SJSA1 (cell line): ENCODE data around the gene PAPPA. TPM values are rescaled to one million over a fixed set of nuclear protein-coding genes. Genes with fewer than 3 reads are reported as not detected.

Experiments used
- DNase-seq, 2 experiments: peaks; one replicate each; pipeline ENCODE4 v3.0.0-alpha.2; 2015 to 2020; ENCODE audit warnings: low spot score in 2 of 2, low read depth in 1 of 2
- H3K27ac ChIP-seq: fragments of 250-450 bp; sonication (Bioruptor Pico); 2 replicates; pipeline ENCODE4 v1.5.1; 2020; ENCODE audit warnings: mild to moderate bottlenecking, moderate library complexity
- H3K27me3 ChIP-seq: fragments of 250-450 bp; sonication (Bioruptor Pico); replicated peaks from 2 replicates; pipeline ENCODE4 v1.5.1; 2020; ENCODE audit warnings: mild to moderate bottlenecking, moderate library complexity
- H3K36me3 ChIP-seq: fragments of 250-450 bp; sonication (Bioruptor Pico); 2 replicates; pipeline ENCODE4 v1.5.1; 2020; ENCODE audit warnings: mild to moderate bottlenecking
- H3K4me1 ChIP-seq: fragments of 250-450 bp; sonication (Bioruptor Pico); replicated peaks from 2 replicates; pipeline ENCODE4 v1.6.1; 2021; ENCODE audit warnings: mild to moderate bottlenecking
- H3K4me3 ChIP-seq: fragments of 250-450 bp; sonication (Bioruptor Pico); 2 replicates; pipeline ENCODE4 v1.5.1; 2020; ENCODE audit warnings: mild to moderate bottlenecking
- H3K9me3 ChIP-seq: fragments of 250-450 bp; sonication (Bioruptor Pico); replicated peaks from 2 replicates; pipeline ENCODE4 v1.5.1; 2020; ENCODE audit warnings: mild to moderate bottlenecking
- total RNA-seq: library from RNA; depleted of rRNA; stranded (reverse); fragments of >200 nt; shearing (Covaris generic); gene quantifications from 2 replicates; pipeline ENCODE4 v1.2.3, GENCODE V29; 2014

Gene PAPPA
- total RNA-seq, 1 experiment from 2014 or later: 5.3 TPM

DNA sequence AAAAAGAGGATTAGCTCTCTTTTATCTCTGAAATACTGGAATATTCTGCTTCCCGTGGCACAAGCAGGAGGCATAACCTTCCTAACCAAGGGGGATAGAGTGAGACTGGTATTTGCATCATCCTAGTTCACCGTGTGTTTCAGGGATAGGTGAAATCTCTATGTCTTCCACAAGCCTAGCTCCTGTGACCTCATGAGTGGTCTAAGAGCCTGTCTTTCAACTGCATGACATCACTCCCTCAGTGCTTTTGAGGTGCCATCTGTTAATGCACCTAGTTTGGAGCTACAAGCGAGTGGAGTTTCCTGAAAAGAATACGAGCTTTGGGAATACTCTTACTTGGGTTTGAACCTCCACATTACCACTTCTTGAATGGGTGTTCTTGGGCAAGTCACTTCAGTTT lies 181.8 kb downstream of the PAPPA start:
- Histone ChIP-seq H3K27ac (no peak overlapping the region), H3K4me3 (no peak overlapping the region), H3K36me3 (peaks cover 12% of the 10 kb centered on the region), H3K9me3 (no peaks in the 10 kb centered on the region), H3K4me1 (peaks cover 24% of the 10 kb centered on the region), H3K27me3 (no peaks in the 10 kb centered on the region)
- DNase-seq: no peak

DNA sequence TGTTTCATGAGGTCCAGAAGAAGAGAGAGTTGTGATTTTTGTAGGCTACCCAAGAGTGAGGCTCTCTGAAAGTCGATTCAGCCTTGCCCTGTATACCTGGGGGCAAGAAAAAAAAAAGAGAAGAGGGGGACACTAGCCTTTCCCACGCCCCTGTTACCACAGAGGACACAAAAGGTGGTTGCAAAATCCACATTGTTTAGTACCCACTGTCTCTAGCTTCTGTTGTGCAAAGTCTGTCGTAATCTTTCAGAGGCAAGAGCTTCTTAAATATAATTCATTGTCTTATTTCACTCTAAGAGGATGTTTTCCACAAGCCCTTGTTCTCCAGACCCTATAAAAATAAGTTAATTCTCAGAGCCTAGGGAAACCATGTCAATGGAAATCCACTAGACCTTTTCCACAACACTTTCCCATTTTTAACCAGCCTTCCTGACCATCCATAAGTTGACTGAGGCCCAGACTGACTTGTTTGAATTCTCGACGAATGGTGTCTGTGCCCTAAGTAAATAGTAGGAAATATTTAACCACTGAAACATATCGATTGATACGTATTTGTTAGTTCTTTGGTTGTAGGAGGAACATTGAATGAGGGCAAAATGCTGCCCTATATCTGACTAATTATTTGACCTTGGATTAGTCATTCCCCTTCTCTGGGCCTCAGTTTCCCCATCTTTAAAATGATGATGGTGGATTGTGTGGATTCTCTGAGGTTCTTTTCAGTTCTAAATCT lies 182.7 kb downstream of the PAPPA start:
- no peak for DNase-seq
- Histone ChIP-seq H3K27me3 (no peaks in the 10 kb centered on the region), H3K36me3 (peaks cover 12% of the 10 kb centered on the region), H3K4me3 (no peak overlapping the region), H3K4me1 (peaks cover 24% of the 10 kb centered on the region), H3K9me3 (no peaks in the 10 kb centered on the region), H3K27ac (0 out of 2 replicates have a peak overlapping the region, but pooled peaks have one; percentile 4)

- peak; percentile 58 to 63 for DNase-seq
- Histone ChIP-seq H3K4me3 (no peak overlapping the region), H3K27me3 (no peaks in the 10 kb centered on the region), H3K9me3 (no peaks in the 10 kb centered on the region), H3K27ac (peak overlapping the region; percentile 21), H3K36me3 (peaks cover 12% of the 10 kb centered on the region; the same call in 1 of the 2 replicates), H3K4me1 (peaks cover 24% of the 10 kb centered on the region)
These were observed 183.4 kb downstream of the PAPPA start for GRCh38 chr9:116337015-116337414.

- no peak overlapping the region for H3K27ac ChIP-seq
- H3K9me3 ChIP-seq: no peaks in the 10 kb centered on the region
- no peaks in the 10 kb centered on the region for H3K27me3 ChIP-seq
- H3K4me1 ChIP-seq: peaks cover 22% of the 10 kb centered on the region
- peaks cover 13% of the 10 kb centered on the region; the same call in 1 of the 2 replicates for H3K36me3 ChIP-seq
- no peak for DNase-seq
- no peak overlapping the region for H3K4me3 ChIP-seq
These were observed 186.7 kb downstream of the PAPPA start for GRCh38 chr9:116340270-116340669.

GRCh38 chr9:116342061-116342460 lies 188.5 kb downstream of the PAPPA start:
- H3K4me1 ChIP-seq: peaks cover 14% of the 10 kb centered on the region
- no peaks in the 10 kb centered on the region for H3K9me3 ChIP-seq
- peaks cover 22% of the 10 kb centered on the region; the same call in 1 of the 2 replicates for H3K36me3 ChIP-seq
- no peak overlapping the region for H3K27ac ChIP-seq
- DNase-seq: no peak
- H3K27me3 ChIP-seq: no peaks in the 10 kb centered on the region
- H3K4me3 ChIP-seq: no peak overlapping the region

- Histone ChIP-seq H3K4me1 (peaks cover 5% of the 10 kb centered on the region), H3K27me3 (no peaks in the 10 kb centered on the region), H3K4me3 (no peak overlapping the region), H3K9me3 (no peaks in the 10 kb centered on the region), H3K36me3 (peaks cover 24% of the 10 kb centered on the region; the same call in 1 of the 2 replicates), H3K27ac (no peak overlapping the region)
- DNase-seq: no peak
These were observed 189.3 kb downstream of the PAPPA start for GRCh38 chr9:116342941-116343340.

- Histone ChIP-seq H3K4me3 (no peak overlapping the region), H3K4me1 (peaks cover 3% of the 10 kb centered on the region), H3K9me3 (no peaks in the 10 kb centered on the region), H3K27ac (no peak overlapping the region), H3K36me3 (peaks cover 20% of the 10 kb centered on the region; the same call in 1 of the 2 replicates), H3K27me3 (no peaks in the 10 kb centered on the region)
- DNase-seq: no peak
These were observed 190.8 kb downstream of the PAPPA start for GRCh38 chr9:116344416-116344815.

GRCh38 chr9:116345393-116345792 lies 191.8 kb downstream of the PAPPA start:
- Histone ChIP-seq H3K27me3 (no peaks in the 10 kb centered on the region), H3K9me3 (no peaks in the 10 kb centered on the region), H3K27ac (no peak overlapping the region), H3K36me3 (peaks cover 20% of the 10 kb centered on the region), H3K4me3 (no peak overlapping the region), H3K4me1 (peaks cover 3% of the 10 kb centered on the region)
- no peak for DNase-seq

- Histone ChIP-seq H3K36me3 (peaks cover 24% of the 10 kb centered on the region), H3K4me3 (no peak overlapping the region), H3K4me1 (peaks cover 3% of the 10 kb centered on the region), H3K9me3 (no peaks in the 10 kb centered on the region), H3K27me3 (no peaks in the 10 kb centered on the region), H3K27ac (no peak overlapping the region)
- no peak for DNase-seq
These were observed 192.2 kb downstream of the PAPPA start for GRCh38 chr9:116345817-116346216.

GRCh38 chr9:116349684-116350083 lies 196.1 kb downstream of the PAPPA start:
- H3K4me1 ChIP-seq: no peaks in the 10 kb centered on the region; the same call in 1 of the 2 replicates
- no peaks in the 10 kb centered on the region for H3K27me3 ChIP-seq
- no peaks in the 10 kb centered on the region for H3K9me3 ChIP-seq
- peaks cover 45% of the 10 kb centered on the region for H3K36me3 ChIP-seq
- no peak for DNase-seq
- H3K4me3 ChIP-seq: no peak overlapping the region
- H3K27ac ChIP-seq: no peak overlapping the region

DNA sequence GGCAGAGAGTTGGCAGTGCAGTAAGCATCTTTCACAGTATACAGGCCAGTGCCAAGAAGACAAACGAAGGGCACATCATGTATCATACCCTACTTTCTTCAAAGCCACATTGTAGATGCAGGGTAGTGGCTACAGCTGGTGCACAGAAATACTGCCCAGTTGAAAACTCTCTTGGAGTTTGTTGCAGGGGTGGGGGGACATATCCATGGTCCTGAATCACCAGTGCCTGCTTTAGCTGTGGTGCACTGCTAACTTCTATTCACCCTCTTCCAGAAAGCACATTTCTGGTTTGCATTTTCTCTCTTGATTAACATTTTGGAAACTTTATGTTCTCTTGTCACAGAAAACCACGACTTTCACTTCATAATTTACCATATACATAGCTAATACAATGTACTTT lies 196.6 kb downstream of the PAPPA start:
- Histone ChIP-seq H3K4me1 (peaks cover 3% of the 10 kb centered on the region; the same call in 1 of the 2 replicates), H3K9me3 (no peaks in the 10 kb centered on the region), H3K36me3 (peaks cover 42% of the 10 kb centered on the region), H3K4me3 (no peak overlapping the region), H3K27me3 (no peaks in the 10 kb centered on the region), H3K27ac (no peak overlapping the region)
- DNase-seq: no peak

DNA sequence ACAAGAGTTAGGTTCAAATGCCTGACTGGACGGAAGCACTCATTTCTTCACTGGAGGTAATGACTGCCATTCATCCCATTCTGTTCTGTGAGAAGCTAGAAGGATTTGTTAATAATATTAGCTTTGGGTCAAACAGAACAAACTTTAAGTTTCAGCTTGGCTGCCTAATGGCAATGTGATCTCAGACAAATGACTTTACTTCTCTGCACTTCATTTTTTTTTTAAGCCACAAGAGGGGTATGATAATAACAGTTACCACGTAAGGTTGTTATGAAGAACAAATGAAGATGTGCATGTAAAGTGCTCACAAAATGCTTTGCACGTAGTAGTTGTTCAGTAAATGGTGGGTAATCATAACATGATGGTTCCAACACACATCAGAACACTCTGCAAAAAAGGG lies 199.4 kb downstream of the PAPPA start:
- DNase-seq: no peak
- no peaks in the 10 kb centered on the region for H3K27me3 ChIP-seq
- no peak overlapping the region for H3K4me3 ChIP-seq
- no peak overlapping the region for H3K27ac ChIP-seq
- H3K4me1 ChIP-seq: 0 out of 2 replicates have a peak, but pooled peaks cover 3% of the 10 kb centered on the region
- peaks cover 35% of the 10 kb centered on the region for H3K36me3 ChIP-seq
- H3K9me3 ChIP-seq: no peaks in the 10 kb centered on the region

GRCh38 chr9:116355153-116355921 lies 201.7 kb downstream of the PAPPA start:
- Histone ChIP-seq H3K4me1 (0 out of 2 replicates have a peak, but pooled peaks cover 3% of the 10 kb centered on the region), H3K9me3 (no peaks in the 10 kb centered on the region), H3K27ac (no peak overlapping the region), H3K36me3 (peaks cover 35% of the 10 kb centered on the region), H3K27me3 (no peaks in the 10 kb centered on the region), H3K4me3 (no peak overlapping the region)
- no peak for DNase-seq

DNA sequence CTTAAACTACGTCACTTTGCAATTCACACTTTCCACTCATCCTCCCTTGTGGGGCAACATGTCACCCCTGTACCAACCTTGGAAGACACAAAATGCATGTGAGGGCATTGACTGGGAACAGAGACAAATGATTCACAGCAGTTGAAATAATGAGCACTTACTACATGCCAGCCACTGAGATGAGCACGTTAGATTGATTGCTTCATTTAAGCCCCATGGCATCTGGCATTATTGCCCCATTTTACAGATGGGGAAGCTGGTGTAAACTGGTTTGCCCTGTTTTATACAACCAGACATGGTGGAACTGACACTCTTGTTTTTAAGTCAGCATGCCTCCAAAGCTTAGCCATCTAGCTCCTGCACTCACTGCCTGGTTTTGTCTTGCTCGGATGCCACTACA lies 204.7 kb downstream of the PAPPA start:
- Histone ChIP-seq H3K4me1 (0 out of 2 replicates have a peak, but pooled peaks cover 3% of the 10 kb centered on the region), H3K27me3 (no peaks in the 10 kb centered on the region), H3K36me3 (peaks cover 23% of the 10 kb centered on the region), H3K27ac (no peak overlapping the region), H3K9me3 (no peaks in the 10 kb centered on the region), H3K4me3 (no peak overlapping the region)
- no peak for DNase-seq
